Measurements from ENCODE around the gene CARMIL1.

The CARMIL1 gene

GRCh38 chr6:25392372-25392771 is 113.2 kb downstream of the CARMIL1 start:
- H3K4me3 ChIP-seq (ENCODE audit: low read length) = no peak overlapping the region
- H3K9ac ChIP-seq (ENCODE audit: low read depth, low read length) = no peak overlapping the region
- 92% methylated on average over 2 of the region's 2 CpGs for WGBS
- no peaks in the 10 kb centered on the region for H3K36me3 ChIP-seq (ENCODE audit: insufficient read depth, low read length)
- H3K27ac ChIP-seq (ENCODE audit: low read depth, low read length) = no peak overlapping the region
- no peaks in the 10 kb centered on the region for H3K9me3 ChIP-seq (ENCODE audit: insufficient read depth, low read depth, low read length)
- no peaks in the 10 kb centered on the region for H3K27me3 ChIP-seq (ENCODE audit: insufficient read depth, low read length)
- no peaks in the 10 kb centered on the region for H3K4me1 ChIP-seq (ENCODE audit: insufficient read depth, low read length)

- Histone ChIP-seq H3K36me3 (ENCODE audit: insufficient read depth, low read length) (no peaks in the 10 kb centered on the region), H3K27me3 (ENCODE audit: insufficient read depth, low read length) (no peaks in the 10 kb centered on the region), H3K4me3 (ENCODE audit: low read length) (no peak overlapping the region), H3K9me3 (ENCODE audit: insufficient read depth, low read depth, low read length) (no peaks in the 10 kb centered on the region), H3K27ac (ENCODE audit: low read depth, low read length) (no peak overlapping the region), H3K4me1 (ENCODE audit: insufficient read depth, low read length) (peaks cover 8% of the 10 kb centered on the region; the same call in 1 of the 2 replicates), H3K9ac (ENCODE audit: low read depth, low read length) (no peak overlapping the region)
- WGBS = 82% methylated on average over 5 of the region's 5 CpGs
These were observed 116.6 kb downstream of the CARMIL1 start for GRCh38 chr6:25395731-25396130.

GRCh38 chr6:25397406-25397805 is 118.2 kb downstream of the CARMIL1 start:
- Histone ChIP-seq H3K9me3 (ENCODE audit: insufficient read depth, low read depth, low read length) (no peaks in the 10 kb centered on the region), H3K4me1 (ENCODE audit: insufficient read depth, low read length) (peaks cover 13% of the 10 kb centered on the region), H3K4me3 (ENCODE audit: low read length) (no peak overlapping the region), H3K27me3 (ENCODE audit: insufficient read depth, low read length) (no peaks in the 10 kb centered on the region), H3K9ac (ENCODE audit: low read depth, low read length) (no peak overlapping the region), H3K36me3 (ENCODE audit: insufficient read depth, low read length) (no peaks in the 10 kb centered on the region), H3K27ac (ENCODE audit: low read depth, low read length) (no peak overlapping the region)
- WGBS = 84% methylated on average over 2 of the region's 2 CpGs

- H3K27ac ChIP-seq (ENCODE audit: low read depth, low read length) = no peak overlapping the region
- WGBS = 86% methylated on average over 4 of the region's 5 CpGs
- no peak overlapping the region for H3K9ac ChIP-seq (ENCODE audit: low read depth, low read length)
- peaks cover 16% of the 10 kb centered on the region for H3K4me1 ChIP-seq (ENCODE audit: insufficient read depth, low read length)
- H3K27me3 ChIP-seq (ENCODE audit: insufficient read depth, low read length) = no peaks in the 10 kb centered on the region
- no peaks in the 10 kb centered on the region for H3K36me3 ChIP-seq (ENCODE audit: insufficient read depth, low read length)
- no peak overlapping the region for H3K4me3 ChIP-seq (ENCODE audit: low read length)
- no peaks in the 10 kb centered on the region for H3K9me3 ChIP-seq (ENCODE audit: insufficient read depth, low read depth, low read length)
These were observed 120.7 kb downstream of the CARMIL1 start for GRCh38 chr6:25399885-25400284.

GRCh38 chr6:25401711-25402110 is 122.5 kb downstream of the CARMIL1 start:
- peaks cover 24% of the 10 kb centered on the region for H3K4me1 ChIP-seq (ENCODE audit: insufficient read depth, low read length)
- no peaks in the 10 kb centered on the region for H3K9me3 ChIP-seq (ENCODE audit: insufficient read depth, low read depth, low read length)

GRCh38 chr6:25402125-25402524 is 123.0 kb downstream of the CARMIL1 start:
- no peak overlapping the region for H3K4me3 ChIP-seq (ENCODE audit: low read length)
- no peak overlapping the region for H3K9ac ChIP-seq (ENCODE audit: low read depth, low read length)
- H3K27me3 ChIP-seq (ENCODE audit: insufficient read depth, low read length) = no peaks in the 10 kb centered on the region
- H3K27ac ChIP-seq (ENCODE audit: low read depth, low read length) = no peak overlapping the region
- H3K4me1 ChIP-seq (ENCODE audit: insufficient read depth, low read length) = peaks cover 28% of the 10 kb centered on the region
- WGBS = 96% methylated on average over 4 of the region's 4 CpGs
- no peaks in the 10 kb centered on the region for H3K9me3 ChIP-seq (ENCODE audit: insufficient read depth, low read depth, low read length)
- H3K36me3 ChIP-seq (ENCODE audit: insufficient read depth, low read length) = no peaks in the 10 kb centered on the region

More at GRCh38 chr6:25401711-25402110, 122.5 kb downstream of the CARMIL1 start:
- 94% methylated on average over 5 of the region's 5 CpGs for WGBS
- Histone ChIP-seq H3K27ac (ENCODE audit: low read depth, low read length) (no peak overlapping the region), H3K4me3 (ENCODE audit: low read length) (no peak overlapping the region), H3K36me3 (ENCODE audit: insufficient read depth, low read length) (no peaks in the 10 kb centered on the region), H3K27me3 (ENCODE audit: insufficient read depth, low read length) (no peaks in the 10 kb centered on the region), H3K9ac (ENCODE audit: low read depth, low read length) (no peak overlapping the region)

GRCh38 chr6:25403150-25403549 is 124.0 kb downstream of the CARMIL1 start:
- Histone ChIP-seq H3K4me3 (ENCODE audit: low read length) (no peak overlapping the region), H3K9ac (ENCODE audit: low read depth, low read length) (no peak overlapping the region), H3K9me3 (ENCODE audit: insufficient read depth, low read depth, low read length) (no peaks in the 10 kb centered on the region), H3K4me1 (ENCODE audit: insufficient read depth, low read length) (peaks cover 31% of the 10 kb centered on the region), H3K27me3 (ENCODE audit: insufficient read depth, low read length) (no peaks in the 10 kb centered on the region), H3K27ac (ENCODE audit: low read depth, low read length) (no peak overlapping the region), H3K36me3 (ENCODE audit: insufficient read depth, low read length) (no peaks in the 10 kb centered on the region)
- whole genome bisulfite sequencing = 94% methylated on average over 2 of the region's 2 CpGs

GRCh38 chr6:25404091-25404490 is 124.9 kb downstream of the CARMIL1 start:
- H3K9ac ChIP-seq (ENCODE audit: low read depth, low read length) = no peak overlapping the region
- no peak overlapping the region for H3K27ac ChIP-seq (ENCODE audit: low read depth, low read length)
- H3K4me1 ChIP-seq (ENCODE audit: insufficient read depth, low read length) = peaks cover 28% of the 10 kb centered on the region
- H3K9me3 ChIP-seq (ENCODE audit: insufficient read depth, low read depth, low read length) = no peaks in the 10 kb centered on the region
- H3K4me3 ChIP-seq (ENCODE audit: low read length) = no peak overlapping the region
- no peaks in the 10 kb centered on the region for H3K27me3 ChIP-seq (ENCODE audit: insufficient read depth, low read length)
- no peaks in the 10 kb centered on the region for H3K36me3 ChIP-seq (ENCODE audit: insufficient read depth, low read length)
- WGBS = 90% methylated on average over 3 of the region's 3 CpGs

GRCh38 chr6:25404693-25405169 is 125.6 kb downstream of the CARMIL1 start:
- Histone ChIP-seq H3K27ac (ENCODE audit: low read depth, low read length) (no peak overlapping the region), H3K4me1 (ENCODE audit: insufficient read depth, low read length) (peaks cover 28% of the 10 kb centered on the region), H3K9me3 (ENCODE audit: insufficient read depth, low read depth, low read length) (no peaks in the 10 kb centered on the region), H3K9ac (ENCODE audit: low read depth, low read length) (no peak overlapping the region), H3K36me3 (ENCODE audit: insufficient read depth, low read length) (no peaks in the 10 kb centered on the region), H3K27me3 (ENCODE audit: insufficient read depth, low read length) (no peaks in the 10 kb centered on the region), H3K4me3 (ENCODE audit: low read length) (no peak overlapping the region)
- WGBS = 86% methylated on average over 8 of the region's 8 CpGs

GRCh38 chr6:25405442-25405841 is 126.3 kb downstream of the CARMIL1 start:
- 100% methylated on average over 1 of the region's 1 CpG for WGBS
- Histone ChIP-seq H3K4me1 (ENCODE audit: insufficient read depth, low read length) (peaks cover 28% of the 10 kb centered on the region), H3K9me3 (ENCODE audit: insufficient read depth, low read depth, low read length) (no peaks in the 10 kb centered on the region), H3K27ac (ENCODE audit: low read depth, low read length) (no peak overlapping the region), H3K27me3 (ENCODE audit: insufficient read depth, low read length) (no peaks in the 10 kb centered on the region), H3K4me3 (ENCODE audit: low read length) (no peak overlapping the region), H3K9ac (ENCODE audit: low read depth, low read length) (no peak overlapping the region), H3K36me3 (ENCODE audit: insufficient read depth, low read length) (no peaks in the 10 kb centered on the region)

- 0 out of 2 replicates have a peak overlapping the region, but pooled peaks have one; percentile 6 for H3K27ac ChIP-seq (ENCODE audit: low read depth, low read length)
These were observed 128.3 kb downstream of the CARMIL1 start for GRCh38 chr6:25407431-25407830.

GRCh38 chr6:25410102-25410501 is 130.9 kb downstream of the CARMIL1 start:
- H3K27me3 ChIP-seq (ENCODE audit: insufficient read depth, low read length) = no peaks in the 10 kb centered on the region
- H3K9me3 ChIP-seq (ENCODE audit: insufficient read depth, low read depth, low read length) = no peaks in the 10 kb centered on the region
- no peak overlapping the region for H3K27ac ChIP-seq (ENCODE audit: low read depth, low read length)
- 95% methylated on average over 1 of the region's 1 CpG for WGBS
- no peak overlapping the region for H3K4me3 ChIP-seq (ENCODE audit: low read length)
- no peaks in the 10 kb centered on the region for H3K36me3 ChIP-seq (ENCODE audit: insufficient read depth, low read length)
- H3K4me1 ChIP-seq (ENCODE audit: insufficient read depth, low read length) = peaks cover 47% of the 10 kb centered on the region
- no peak overlapping the region for H3K9ac ChIP-seq (ENCODE audit: low read depth, low read length)

More at GRCh38 chr6:25407431-25407830, 128.3 kb downstream of the CARMIL1 start:
- WGBS = 77% methylated on average over 3 of the region's 3 CpGs
- H3K27me3 ChIP-seq (ENCODE audit: insufficient read depth, low read length) = no peaks in the 10 kb centered on the region
- H3K36me3 ChIP-seq (ENCODE audit: insufficient read depth, low read length) = no peaks in the 10 kb centered on the region
- H3K4me1 ChIP-seq (ENCODE audit: insufficient read depth, low read length) = peaks cover 25% of the 10 kb centered on the region
- H3K4me3 ChIP-seq (ENCODE audit: low read length) = no peak overlapping the region
- H3K9ac ChIP-seq (ENCODE audit: low read depth, low read length) = no peak overlapping the region
- no peaks in the 10 kb centered on the region for H3K9me3 ChIP-seq (ENCODE audit: insufficient read depth, low read depth, low read length)
